Colonic mucosa (tissue), 4 donors: Measurements from ENCODE around the gene CAPN5. TPM values are rescaled to one million over a fixed set of nuclear protein-coding genes. Genes with fewer than 3 reads are reported as not detected.

ENCODE experiments used
- DNase-seq: peaks from one replicate; pipeline ENCODE4 v3.0.0-alpha.2; 2020
- H3K27ac ChIP-seq: fragments of 200-600 bp; one replicate; pipeline ENCODE4 v1.8.0; 2021
- H3K27me3 ChIP-seq: fragments of 200-600 bp; one replicate; pipeline ENCODE4 v1.8.0; 2021
- H3K36me3 ChIP-seq: fragments of 200-600 bp; one replicate; pipeline ENCODE4 v1.8.0; 2021
- H3K4me1 ChIP-seq: fragments of 200-600 bp; one replicate; pipeline ENCODE4 v1.8.0; 2021; ENCODE audit warnings: mild to moderate bottlenecking
- H3K4me3 ChIP-seq: fragments of 200-600 bp; one replicate; pipeline ENCODE4 v1.8.0; 2021
- H3K9ac ChIP-seq, 2 donors: one replicate each; pipeline ENCODE4 v1.7.0; 2013; ENCODE audit warnings: control low read depth in 2 of 2, low read depth in 2 of 2, low read length in 2 of 2
- H3K9me3 ChIP-seq: fragments of 200-600 bp; one replicate; pipeline ENCODE4 v1.8.0; 2021
- CTCF ChIP-seq: fragments of 200-600 bp; IDR thresholded peaks from one replicate; pipeline ENCODE4 v1.8.0; 2022; ENCODE audit warnings: antibody characterized with exemption, mild to moderate bottlenecking
- intact Hi-C: fragments of 100-400 bp; cut with DNase I; formaldehyde crosslinking; loops from one replicate; pipeline ENCODE4 v1.14.1; 2022
- total RNA-seq, 2 donors: library from RNA; stranded (reverse); fragmentation: NEBNext Ultra II Directional in 1 of 2; extraction: Animal tissue kit (Norgen Biotek cat#: 25700) in 1 of 2; gene quantifications; one replicate each; pipeline ENCODE4 v1.2.1, GENCODE V29; 2021
- donor health status: healthy.
- donor health status: DM: no; HTN: no; CAD: no.
- donor health status: DM: no; HTN: no; CAD: no.

The CAPN5 gene
- total RNA-seq, 2 donors from 2014 or later: 258 to 267 TPM

- intact Hi-C loops: no loop called here
- H3K27me3 ChIP-seq: no peaks in the 10 kb centered on the region
- DNase-seq: no peak
- peaks cover 7% of the 10 kb centered on the region for H3K4me1 ChIP-seq
- H3K9ac ChIP-seq: no peak overlapping the region
- no peaks in the 10 kb centered on the region for H3K9me3 ChIP-seq
- TF ChIP-seq CTCF: no peak
- H3K36me3 ChIP-seq: peaks cover 5% of the 10 kb centered on the region
- H3K4me3 ChIP-seq: no peak overlapping the region
- H3K27ac ChIP-seq: no peak overlapping the region
Measured at GRCh38 chr11:77110836-77111235, 44.1 kb downstream of the CAPN5 start.

GRCh38 chr11:77111277-77111676 is 44.5 kb downstream of the CAPN5 start:
- H3K27ac ChIP-seq: no peak overlapping the region
- H3K4me1 ChIP-seq: peaks cover 5% of the 10 kb centered on the region
- DNase-seq: no peak
- H3K9me3 ChIP-seq: no peaks in the 10 kb centered on the region
- peaks cover 10% of the 10 kb centered on the region for H3K36me3 ChIP-seq
- TF ChIP-seq CTCF: no peak
- intact Hi-C loops: no loop called here
- no peak overlapping the region for H3K4me3 ChIP-seq
- H3K9ac ChIP-seq: no peak overlapping the region
- H3K27me3 ChIP-seq: no peaks in the 10 kb centered on the region

- no peak overlapping the region for H3K9ac ChIP-seq
- peaks cover 12% of the 10 kb centered on the region for H3K36me3 ChIP-seq
- no peaks in the 10 kb centered on the region for H3K27me3 ChIP-seq
- no peak for TF ChIP-seq CTCF
- intact Hi-C loops: no loop called here
- H3K9me3 ChIP-seq: no peaks in the 10 kb centered on the region
- no peak overlapping the region for H3K27ac ChIP-seq
- no peak overlapping the region for H3K4me3 ChIP-seq
- DNase-seq: no peak
- peaks cover 5% of the 10 kb centered on the region for H3K4me1 ChIP-seq
Measured at GRCh38 chr11:77111946-77112345, 45.2 kb downstream of the CAPN5 start.

- no peak overlapping the region for H3K9ac ChIP-seq
- no peaks in the 10 kb centered on the region for H3K27me3 ChIP-seq
- H3K4me3 ChIP-seq: no peak overlapping the region
- no peak for DNase-seq
- no peak for TF ChIP-seq CTCF
- no peak overlapping the region for H3K27ac ChIP-seq
- peaks cover 5% of the 10 kb centered on the region for H3K4me1 ChIP-seq
- H3K36me3 ChIP-seq: peaks cover 12% of the 10 kb centered on the region
- intact Hi-C loops: no loop called here
- H3K9me3 ChIP-seq: no peaks in the 10 kb centered on the region
Measured at GRCh38 chr11:77112641-77113381, 46.0 kb downstream of the CAPN5 start.

GRCh38 chr11:77113382-77114088 is 46.8 kb downstream of the CAPN5 start:
- Histone ChIP-seq H3K4me3 (no peak overlapping the region), H3K9me3 (no peaks in the 10 kb centered on the region), H3K27me3 (no peaks in the 10 kb centered on the region), H3K36me3 (peaks cover 14% of the 10 kb centered on the region), H3K4me1 (no peaks in the 10 kb centered on the region), H3K27ac (no peak overlapping the region), H3K9ac (no peak overlapping the region)
- no peak for DNase-seq
- TF ChIP-seq CTCF: peak; percentile 40
- intact Hi-C loops: no loop called here
